T-helper 2 cell treated with Interferon-gamma antibody and Interleukin-4, amounts not matched to agents 5 μg/mL and 100 μg/mL, for 36 hours (primary cell): ENCODE results near the gene MSMO1.
A peak's percentile ranks its signal among the peaks of the same experiment; 100 is the strongest.
"Not testable (repeated sequence)": the region's sequence is repeated elsewhere in the genome, so short reads cannot be mapped to it uniquely, and the experiment has no call there.

Experiments
- DNase-seq: peaks from one replicate; pipeline ENCODE4 v3.0.0; 2021; ENCODE audit warnings: low spot score
- H3K27ac Mint-ChIP-seq: one replicate; pipeline ENCODE4 v1.8.0; 2021; ENCODE audit warnings: mild to moderate bottlenecking, mixed read lengths
- H3K27me3 Mint-ChIP-seq: one replicate; pipeline ENCODE4 v1.8.0; 2021; ENCODE audit warnings: low read depth, mixed read lengths
- H3K36me3 Mint-ChIP-seq: one replicate; pipeline ENCODE4 v1.8.0; 2021; ENCODE audit warnings: low read depth, mixed read lengths
- H3K4me1 Mint-ChIP-seq: one replicate; pipeline ENCODE4 v1.8.0; 2021; ENCODE audit warnings: low read depth, mixed read lengths
- H3K4me3 Mint-ChIP-seq: one replicate; pipeline ENCODE4 v1.8.0; 2022; ENCODE audit warnings: mild to moderate bottlenecking, moderate library complexity, mixed read lengths
- H3K9me3 Mint-ChIP-seq: one replicate; pipeline ENCODE4 v1.8.0; 2021; ENCODE audit warnings: mixed read lengths

Gene MSMO1

GRCh38 chr4:165330666-165331065 lies 3.2 kb downstream of the MSMO1 start:
- DNase-seq, result no peak
- H3K27ac Mint-ChIP-seq, result peak overlapping the region; percentile 83
- H3K4me3 Mint-ChIP-seq, result peak overlapping the region; percentile 77
- peaks cover 30% of the 10 kb centered on the region for H3K36me3 Mint-ChIP-seq
- H3K4me1 Mint-ChIP-seq, result peaks cover 47% of the 10 kb centered on the region
- H3K9me3 Mint-ChIP-seq, result no peaks in the 10 kb centered on the region
- no peaks in the 10 kb centered on the region for H3K27me3 Mint-ChIP-seq

GRCh38 chr4:165331359-165331758 lies 3.9 kb downstream of the MSMO1 start:
- no peak for DNase-seq
- Mint-ChIP-seq H3K27ac (peak overlapping the region; percentile 75), H3K36me3 (peaks cover 32% of the 10 kb centered on the region), H3K4me1 (peaks cover 42% of the 10 kb centered on the region), H3K4me3 (peak overlapping the region; percentile 77), H3K9me3 (no peaks in the 10 kb centered on the region), H3K27me3 (no peaks in the 10 kb centered on the region)

- H3K27ac Mint-ChIP-seq, result peak overlapping the region; percentile 58
- peaks cover 46% of the 10 kb centered on the region for H3K4me1 Mint-ChIP-seq
- H3K4me3 Mint-ChIP-seq, result peak overlapping the region; percentile 77
- H3K27me3 Mint-ChIP-seq, result no peaks in the 10 kb centered on the region
- no peak for DNase-seq
- H3K9me3 Mint-ChIP-seq, result no peaks in the 10 kb centered on the region
- H3K36me3 Mint-ChIP-seq, result peaks cover 37% of the 10 kb centered on the region
These were observed 4.4 kb downstream of the MSMO1 start for GRCh38 chr4:165331823-165332222.

- Mint-ChIP-seq H3K27me3 (no peaks in the 10 kb centered on the region), H3K9me3 (no peaks in the 10 kb centered on the region), H3K4me3 (peak overlapping the region; percentile 77), H3K36me3 (peaks cover 40% of the 10 kb centered on the region), H3K4me1 (peaks cover 49% of the 10 kb centered on the region), H3K27ac (peak overlapping the region; percentile 58)
- no peak for DNase-seq
These were observed 5.0 kb downstream of the MSMO1 start for GRCh38 chr4:165332502-165332901.

GRCh38 chr4:165335163-165335703 lies 7.8 kb downstream of the MSMO1 start:
- Mint-ChIP-seq H3K27ac (peak overlapping the region; percentile 22), H3K36me3 (peaks cover 48% of the 10 kb centered on the region), H3K27me3 (no peaks in the 10 kb centered on the region), H3K9me3 (no peaks in the 10 kb centered on the region), H3K4me1 (peaks cover 49% of the 10 kb centered on the region), H3K4me3 (peak overlapping the region; percentile 16)
- no peak for DNase-seq

- no peaks in the 10 kb centered on the region for H3K9me3 Mint-ChIP-seq
- no peak for DNase-seq
- no peaks in the 10 kb centered on the region for H3K27me3 Mint-ChIP-seq
- H3K4me1 Mint-ChIP-seq, result peaks cover 39% of the 10 kb centered on the region
- peaks cover 49% of the 10 kb centered on the region for H3K36me3 Mint-ChIP-seq
- H3K4me3 Mint-ChIP-seq, result no peak overlapping the region
- no peak overlapping the region for H3K27ac Mint-ChIP-seq
These were observed 9.3 kb downstream of the MSMO1 start for GRCh38 chr4:165336743-165337142.

GRCh38 chr4:165342340-165342739 lies 14.9 kb downstream of the MSMO1 start:
- peaks cover 38% of the 10 kb centered on the region for H3K36me3 Mint-ChIP-seq
- not testable (repeated sequence) for H3K27me3 Mint-ChIP-seq, DNase-seq, H3K9me3 Mint-ChIP-seq, H3K4me1 Mint-ChIP-seq, H3K27ac Mint-ChIP-seq, H3K4me3 Mint-ChIP-seq

- Mint-ChIP-seq H3K27ac (no peak overlapping the region), H3K4me1 (peaks cover 2% of the 10 kb centered on the region), H3K4me3 (no peak overlapping the region), H3K36me3 (peaks cover 30% of the 10 kb centered on the region), H3K27me3 (no peaks in the 10 kb centered on the region), H3K9me3 (no peaks in the 10 kb centered on the region)
- DNase-seq, result no peak
These were observed 16.1 kb downstream of the MSMO1 start for GRCh38 chr4:165343353-165344191.

- Mint-ChIP-seq H3K27ac (no peak overlapping the region), H3K4me1 (no peaks in the 10 kb centered on the region), H3K27me3 (no peaks in the 10 kb centered on the region)
These were observed 18.4 kb downstream of the MSMO1 start for GRCh38 chr4:165345666-165346417.

GRCh38 chr4:165347647-165348569 lies 20.4 kb downstream of the MSMO1 start:
- Mint-ChIP-seq H3K9me3 (no peaks in the 10 kb centered on the region), H3K27ac (no peak overlapping the region), H3K4me1 (no peaks in the 10 kb centered on the region), H3K4me3 (no peak overlapping the region), H3K27me3 (no peaks in the 10 kb centered on the region), H3K36me3 (peaks cover 12% of the 10 kb centered on the region)
- no peak for DNase-seq

More at GRCh38 chr4:165345666-165346417, 18.4 kb downstream of the MSMO1 start:
- Mint-ChIP-seq H3K36me3 (peaks cover 19% of the 10 kb centered on the region), H3K4me3 (no peak overlapping the region), H3K9me3 (no peaks in the 10 kb centered on the region)
- no peak for DNase-seq

GRCh38 chr4:165351359-165352130 lies 24.1 kb downstream of the MSMO1 start:
- DNase-seq, result no peak
- H3K4me1 Mint-ChIP-seq, result no peaks in the 10 kb centered on the region
- no peak overlapping the region for H3K27ac Mint-ChIP-seq
- H3K36me3 Mint-ChIP-seq, result no peaks in the 10 kb centered on the region
- no peak overlapping the region for H3K4me3 Mint-ChIP-seq
- no peaks in the 10 kb centered on the region for H3K9me3 Mint-ChIP-seq
- H3K27me3 Mint-ChIP-seq, result peaks cover 13% of the 10 kb centered on the region

GRCh38 chr4:165355900-165356300 lies 28.4 kb downstream of the MSMO1 start:
- Mint-ChIP-seq H3K27ac (no peak overlapping the region), H3K4me1 (no peaks in the 10 kb centered on the region), H3K27me3 (peaks cover 31% of the 10 kb centered on the region), H3K36me3 (no peaks in the 10 kb centered on the region), H3K4me3 (no peak overlapping the region), H3K9me3 (no peaks in the 10 kb centered on the region)
- no peak for DNase-seq

- Mint-ChIP-seq H3K4me3 (no peak overlapping the region), H3K4me1 (peaks cover 1% of the 10 kb centered on the region), H3K36me3 (no peaks in the 10 kb centered on the region), H3K9me3 (no peaks in the 10 kb centered on the region), H3K27me3 (peaks cover 41% of the 10 kb centered on the region), H3K27ac (no peak overlapping the region)
- no peak for DNase-seq
These were observed 32.0 kb downstream of the MSMO1 start for GRCh38 chr4:165359506-165359905.
